ENCODE measurements around the gene CNTN4.

GRCh38 chr3:2968475-2968874, 869.8 kb downstream of the CNTN4 start:
- TF ChIP-seq POLR2A (IDR thresholded peaks at IDR 0.05), result no peak
- TF ChIP-seq CTCF (IDR thresholded peaks at IDR 0.05), result no peak

Data from body of pancreas (tissue), 4 donors.